ENCODE data around the gene TYRO3. TPM values are rescaled to one million over a fixed set of nuclear protein-coding genes. Genes with fewer than 3 reads are reported as not detected.

The TYRO3 gene
- polyA plus RNA-seq, 3 donors: 0.09 to 0.12 TPM; not detected in 1

- 16% methylated on average over 10 of the region's 18 CpGs for WGBS (ENCODE audit: insufficient coverage)
- Mint-ChIP-seq H3K36me3 (no peaks in the 10 kb centered on the region), H3K27ac (peak overlapping the region in 1 of 7 donors; percentile 20), H3K4me1 (peaks cover 19% of the 10 kb centered on the region), H3K9me3 (peaks cover 6 to 15% (median 7%) of the 10 kb centered on the region in 7 donors), H3K4me3 (peak overlapping the region; percentile 73 to 83), H3K27me3 (ENCODE audit: low read depth in 3 of 3) (peaks cover 6 to 15% (median 9%) of the 10 kb centered on the region in 3 donors)
- H3K9me3 ChIP-seq (replicated peaks in 1 of 2; ENCODE audit: control insufficient read depth in 1 of 2, insufficient read depth in 1 of 2, low read length in 2 of 2): peaks cover 0 to 6% of the 10 kb centered on the region in 2 donors
- DNase-seq: no peak
- H4K20me1 ChIP-seq (ENCODE audit: insufficient read depth, low read length): no peaks in the 10 kb centered on the region
- H3K4me1 ChIP-seq (ENCODE audit: control insufficient read depth in 1 of 2, insufficient read depth in 2 of 2, low read length in 2 of 2): peaks cover 18 to 19% of the 10 kb centered on the region in 2 donors
- H3K4me2 ChIP-seq (replicated peaks; ENCODE audit: extremely low read depth, low read length, poor library complexity, severe bottlenecking): peak overlapping the region; percentile 68
- H3K36me3 ChIP-seq (replicated peaks in 1 of 2; ENCODE audit: control insufficient read depth in 1 of 2, insufficient read depth in 2 of 2, low read length in 2 of 2): no peaks in the 10 kb centered on the region
- H3K4me3 ChIP-seq (replicated peaks in 1 of 3; ENCODE audit: low read depth in 2 of 3, low read length in 3 of 3): peak overlapping the region in 2 of 3 experiments; percentile 40 to 67
- peaks cover 4% of the 10 kb centered on the region for H3K79me2 ChIP-seq (ENCODE audit: insufficient read depth, low read length)
- peaks cover 0 to 15% of the 10 kb centered on the region in 2 donors for H3K27me3 ChIP-seq (ENCODE audit: control insufficient read depth in 2 of 2, insufficient read depth in 2 of 2, low read length in 2 of 2)
- no peak for TF ChIP-seq CTCF (IDR thresholded peaks at IDR 0.05)
- no peak overlapping the region for H3K9ac ChIP-seq (ENCODE audit: insufficient read depth, low read length, poor library complexity, severe bottlenecking)
- intact Hi-C loops (cut with micrococcal nuclease): no loop called here
- no peak overlapping the region for H3K27ac ChIP-seq (ENCODE audit: low read depth in 1 of 2, low read length in 2 of 2)
- H2AFZ ChIP-seq (ENCODE audit: insufficient read depth, low read depth, low read length, poor library complexity, severe bottlenecking): peak overlapping the region; percentile 91
Observed at GRCh38 chr15:41620536-41621199, 61.7 kb downstream of the TYRO3 start.

GRCh38 chr15:41621200-41622193 lies 62.5 kb downstream of the TYRO3 start:
- Mint-ChIP-seq H3K4me3 (peak overlapping the region; percentile 73 to 83), H3K9me3 (peaks cover 6 to 15% (median 7%) of the 10 kb centered on the region in 7 donors), H3K27me3 (ENCODE audit: low read depth in 3 of 3) (peaks cover 6 to 15% (median 9%) of the 10 kb centered on the region in 3 donors), H3K4me1 (peaks cover 19% of the 10 kb centered on the region), H3K36me3 (no peaks in the 10 kb centered on the region), H3K27ac (peak overlapping the region in 5 of 7 donors; percentile 49 to 87 (median 74))
- Histone ChIP-seq H3K36me3 (replicated peaks in 1 of 2; ENCODE audit: control insufficient read depth in 1 of 2, insufficient read depth in 2 of 2, low read length in 2 of 2) (no peaks in the 10 kb centered on the region), H3K79me2 (ENCODE audit: insufficient read depth, low read length) (peaks cover 4% of the 10 kb centered on the region), H3K4me1 (ENCODE audit: control insufficient read depth in 1 of 2, insufficient read depth in 2 of 2, low read length in 2 of 2) (peaks cover 18 to 19% of the 10 kb centered on the region in 2 donors), H3K9ac (ENCODE audit: insufficient read depth, low read length, poor library complexity, severe bottlenecking) (peak overlapping the region; percentile 43), H3K9me3 (replicated peaks in 1 of 2; ENCODE audit: control insufficient read depth in 1 of 2, insufficient read depth in 1 of 2, low read length in 2 of 2) (peaks cover 0 to 6% of the 10 kb centered on the region in 2 donors), H3K4me2 (replicated peaks; ENCODE audit: extremely low read depth, low read length, poor library complexity, severe bottlenecking) (peak overlapping the region; percentile 68), H3K4me3 (replicated peaks in 1 of 3; ENCODE audit: low read depth in 2 of 3, low read length in 3 of 3) (peak overlapping the region; percentile 7 to 67 (median 40)), H2AFZ (ENCODE audit: insufficient read depth, low read depth, low read length, poor library complexity, severe bottlenecking) (peak overlapping the region; percentile 91), H3K27ac (ENCODE audit: low read depth in 1 of 2, low read length in 2 of 2) (peak overlapping the region; percentile 36 to 40), H3K27me3 (ENCODE audit: control insufficient read depth in 2 of 2, insufficient read depth in 2 of 2, low read length in 2 of 2) (peaks cover 0 to 15% of the 10 kb centered on the region in 2 donors), H4K20me1 (ENCODE audit: insufficient read depth, low read length) (no peaks in the 10 kb centered on the region)
- no peak for TF ChIP-seq CTCF (IDR thresholded peaks at IDR 0.05)
- intact Hi-C loops (cut with micrococcal nuclease): no loop called here
- peak; percentile 57 to 71 (median 62) for DNase-seq
- 1% methylated on average over 66 of the region's 104 CpGs for whole genome bisulfite sequencing (ENCODE audit: insufficient coverage)

Measured in CD14-positive monocyte (primary cell).